Measurements from ENCODE around the gene CIB1. TPM values are rescaled to one million over a fixed set of nuclear protein-coding genes. Genes with fewer than 3 reads are reported as not detected.

CIB1 gene
- total RNA-seq, 1 donor from 2014 or later = 76.0 TPM

- no peak for TF ChIP-seq CTCF (conservative IDR thresholded peaks at IDR 0.05; ENCODE audit: low read depth, low read length)
- H3K4me3 ChIP-seq (ENCODE audit: low read depth, low read length) = no peak overlapping the region
- no peak for DNase-seq (ENCODE audit: low read depth)
Observed at GRCh38 chr15:90209591-90209990, 24.1 kb downstream of the CIB1 start.

- DNase-seq (ENCODE audit: low read depth) = no peak
- peak overlapping the region; percentile 1 for H3K4me3 ChIP-seq (ENCODE audit: low read depth, low read length)
- TF ChIP-seq CTCF (conservative IDR thresholded peaks at IDR 0.05; ENCODE audit: low read depth, low read length) = no peak
Observed at GRCh38 chr15:90208356-90208755, 25.4 kb downstream of the CIB1 start.

GRCh38 chr15:90207252-90207651 lies 26.5 kb downstream of the CIB1 start:
- no peak overlapping the region for H3K4me3 ChIP-seq (ENCODE audit: low read depth, low read length)
- no peak for DNase-seq (ENCODE audit: low read depth)
- no peak for TF ChIP-seq CTCF (conservative IDR thresholded peaks at IDR 0.05; ENCODE audit: low read depth, low read length)

- TF ChIP-seq CTCF (conservative IDR thresholded peaks at IDR 0.05; ENCODE audit: low read depth, low read length) = no peak
- no peak for DNase-seq (ENCODE audit: low read depth)
Observed at GRCh38 chr15:90205886-90206285, 27.9 kb downstream of the CIB1 start.

GRCh38 chr15:90205050-90205848 lies 28.5 kb downstream of the CIB1 start:
- peak overlapping the region; percentile 96 for H3K4me3 ChIP-seq (ENCODE audit: low read depth, low read length)
- TF ChIP-seq CTCF (conservative IDR thresholded peaks at IDR 0.05; ENCODE audit: low read depth, low read length) = no peak

More at GRCh38 chr15:90205886-90206285, 27.9 kb downstream of the CIB1 start:
- peak overlapping the region; percentile 96 for H3K4me3 ChIP-seq (ENCODE audit: low read depth, low read length)

GRCh38 chr15:90203922-90204321 lies 29.8 kb downstream of the CIB1 start:
- no peak for DNase-seq (ENCODE audit: low read depth)
- peak overlapping the region; percentile 96 for H3K4me3 ChIP-seq (ENCODE audit: low read depth, low read length)
- TF ChIP-seq CTCF (conservative IDR thresholded peaks at IDR 0.05; ENCODE audit: low read depth, low read length) = no peak

More at GRCh38 chr15:90205050-90205848, 28.5 kb downstream of the CIB1 start:
- DNase-seq (ENCODE audit: low read depth) = no peak

- no peak for TF ChIP-seq CTCF (conservative IDR thresholded peaks at IDR 0.05; ENCODE audit: low read depth, low read length)
Observed at GRCh38 chr15:90203473-90203872, 30.3 kb downstream of the CIB1 start.

More at GRCh38 chr15:90203473-90203872, 30.3 kb downstream of the CIB1 start:
- H3K4me3 ChIP-seq (ENCODE audit: low read depth, low read length) = peak overlapping the region; percentile 96
- DNase-seq (ENCODE audit: low read depth) = no peak

Measured in epithelial cell of proximal tubule (primary cell).